HCT116 (cell line): Measurements from ENCODE around the gene RABEPK. TPM values are rescaled to one million over a fixed set of nuclear protein-coding genes. Genes with fewer than 3 reads are reported as not detected.

Experiments
- ATAC-seq: fragments of 200-7000 bp; cut with Tn5 transposase; 2 replicates; pipeline ENCODE4 v1.9.1; 2020; ENCODE audit warnings: mild to moderate bottlenecking, moderate library complexity
- BruUV-seq: library from RNA; stranded (reverse); fragments of 400-500 nt; replicated peaks from 2 replicates; lab custom pipeline; 2021; lab: Mats Ljungman, UMichigan
- CTCF ChIA-PET: fragments of 300-600 bp; sonication (Branson Sonifier 250); formaldehyde crosslinking; loops from one replicate; lab custom pipeline; 2021; ENCODE audit warnings: antibody characterized with exemption; lab: Charles Lee
- POLR2A ChIA-PET: fragments of 300-600, 350-600 bp; sonication (Branson Sonifier 250); formaldehyde crosslinking; loops from one replicate; lab custom pipeline; 2021; ENCODE audit warnings: antibody characterized with exemption; lab: Charles Lee
- RAD21 ChIA-PET, 2 experiments: fragments of 300-600 bp; sonication (Branson Sonifier 250); formaldehyde crosslinking; loops; one replicate each; lab custom pipeline; 2023; ENCODE audit warnings: low total read pairs in 2 of 2; ENCODE audit not compliant: uncharacterized antibody in 2 of 2, unreplicated experiment in 2 of 2, low non-redundant PET in 1 of 2; lab: Charles Lee
- DNase-seq: peaks from one replicate; pipeline ENCODE4 v3.0.0-alpha.2; 2010; ENCODE audit warnings: low read depth, low spot score
- H2AFZ ChIP-seq: fragments of 200-600 bp; shearing (Covaris generic), sonication (generic); 2 replicates; pipeline ENCODE4 v1.6.1; 2017; ENCODE audit warnings: low read depth, mixed run types, mixed read lengths, antibody characterized with exemption, low read length; ENCODE audit not compliant: poor library complexity, severe bottlenecking
- H3K27ac ChIP-seq: 2 replicates; pipeline ENCODE4 v1.5.1; 2012; ENCODE audit warnings: low read depth, low read length
- H3K27me3 ChIP-seq: fragments of 200-600 bp; sonication (generic); 2 replicates; pipeline ENCODE4 v1.6.1; 2016; ENCODE audit warnings: mixed run types, low read length, mixed read lengths; ENCODE audit not compliant: insufficient read depth
- H3K36me3 ChIP-seq, 2 experiments: fragments of 200-500 bp in 1 of 2; fragments of 200-600 bp in 1 of 2; sonication (Bioruptor generic) in 1 of 2; sonication (generic) in 1 of 2; 2 replicates each; pipeline versions ENCODE4 v1.5.1 to v1.6.1; 2014 to 2016; ENCODE audit warnings: low read length in 2 of 2, inconsistent platforms in 1 of 2, mixed read lengths in 1 of 2, mixed run types in 1 of 2; ENCODE audit not compliant: insufficient read depth in 2 of 2, control insufficient read depth in 1 of 2
- H3K4me1 ChIP-seq, 2 experiments: fragments of 200-600 bp in 1 of 2; sonication (generic) in 1 of 2; 2 replicates each; pipeline versions ENCODE4 v1.5.1 to v1.6.1; 2012 to 2017; ENCODE audit warnings: low read length in 2 of 2, inconsistent platforms in 1 of 2, mild to moderate bottlenecking in 1 of 2, mixed read lengths in 1 of 2, mixed run types in 1 of 2, moderate library complexity in 1 of 2; ENCODE audit not compliant: insufficient read depth in 2 of 2, control insufficient read depth in 1 of 2
- H3K4me2 ChIP-seq: fragments of 200-600 bp; sonication (generic); 2 replicates; pipeline ENCODE4 v1.6.1; 2017; ENCODE audit warnings: mixed run types, low read length, mixed read lengths
- H3K4me3 ChIP-seq, 2 experiments: fragments of 200-600 bp in 1 of 2; sonication (generic) in 1 of 2; replicated peaks in 1 of 2; 2 replicates each; pipeline ENCODE4 v1.5.1; 2011 to 2016; ENCODE audit warnings: low read length in 2 of 2, control low read depth in 1 of 2, low read depth in 1 of 2, mild to moderate bottlenecking in 1 of 2, mixed read lengths in 1 of 2, mixed run types in 1 of 2
- H3K79me2 ChIP-seq: fragments of 200-600 bp; sonication (generic); 2 replicates; pipeline ENCODE4 v1.6.1; 2017; ENCODE audit warnings: mild to moderate bottlenecking, mixed run types, low read length, moderate library complexity, mixed read lengths; ENCODE audit not compliant: insufficient read depth
- H3K9ac ChIP-seq: fragments of 200-600 bp; sonication (generic); 2 replicates; pipeline ENCODE4 v1.6.1; 2016; ENCODE audit warnings: low read length, mixed read lengths
- H3K9me2 ChIP-seq: fragments of 200-600 bp; sonication (generic), shearing (Covaris generic); 2 replicates; pipeline ENCODE4 v1.6.1; 2017; ENCODE audit warnings: mixed run types, mild to moderate bottlenecking, moderate library complexity; ENCODE audit not compliant: insufficient read depth
- H3K9me3 ChIP-seq, 2 experiments: fragments of 200-500 bp in 1 of 2; fragments of 200-600 bp in 1 of 2; sonication (Bioruptor generic) in 1 of 2; sonication (generic) in 1 of 2; 2 replicates each; pipeline ENCODE4 v1.6.1; 2014 to 2017; ENCODE audit warnings: low read length in 2 of 2, mixed read lengths in 2 of 2, inconsistent platforms in 1 of 2, low read depth in 1 of 2, mild to moderate bottlenecking in 1 of 2, mixed run types in 1 of 2, moderate library complexity in 1 of 2; ENCODE audit not compliant: control insufficient read depth in 1 of 2, insufficient read depth in 1 of 2
- H4K20me1 ChIP-seq: fragments of 200-600 bp; sonication (generic), shearing (Covaris generic); 2 replicates; pipeline ENCODE4 v1.6.1; 2017; ENCODE audit warnings: mixed run types, mild to moderate bottlenecking, moderate library complexity; ENCODE audit not compliant: insufficient read depth
- EGR1 ChIP-seq: IDR thresholded peaks from 2 replicates; pipeline ENCODE4 v1.6.1; 2012; ENCODE audit warnings: low read depth
- EZH2phosphoT487 ChIP-seq: fragments of 200-600 bp; IDR thresholded peaks from 2 replicates; pipeline ENCODE4 v1.6.1; 2018; ENCODE audit warnings: antibody characterized with exemption, borderline replicate concordance
- POLR2A ChIP-seq: IDR thresholded peaks from 2 replicates; pipeline ENCODE4 v1.7.0; 2011; ENCODE audit warnings: borderline replicate concordance; ENCODE audit not compliant: insufficient read depth, insufficient read length; ENCODE audit errors: extremely low read depth
- YY1 ChIP-seq: IDR thresholded peaks from 2 replicates; pipeline ENCODE4 v1.6.1; 2011; ENCODE audit warnings: low read length, low read depth, moderate library complexity, mild to moderate bottlenecking; ENCODE audit not compliant: insufficient replicate concordance; ENCODE audit errors: extremely low read depth
- ZFX ChIP-seq: fragments of 450-650 bp; IDR thresholded peaks from 2 replicates; pipeline ENCODE4 v1.6.1; 2017
- ZNF274 ChIP-seq: fragments of 200-500 bp; sonication (Bioruptor generic); IDR thresholded peaks from 2 replicates; pipeline ENCODE4 v1.6.1; 2014; ENCODE audit warnings: mild to moderate bottlenecking, low read depth, low read length, inconsistent platforms
- intact Hi-C: fragments of 100-400 bp; cut with micrococcal nuclease; formaldehyde crosslinking; loops from 2 replicates; pipeline ENCODE4 v1.10.0; 2022
- total RNA-seq: library from RNA; stranded (reverse); gene quantifications from one replicate; pipeline ENCODE4 v1.2.1, GENCODE V29; 2021; ENCODE audit not compliant: unreplicated experiment
- TF ChIP-seq, protein P1 (sequence below), 3 experiments: fragments of 200-600 bp in 1 of 3; sonication (generic) in 1 of 3; IDR thresholded peaks in 2 of 3; conservative IDR thresholded peaks in 1 of 3; 2 replicates each; pipeline ENCODE4 v1.5.1; 2012 to 2017; ENCODE audit warnings: low read depth in 2 of 3, low read length in 2 of 3, antibody characterized with exemption in 1 of 3, borderline replicate concordance in 1 of 3, control low read depth in 1 of 3, mild to moderate bottlenecking in 1 of 3, mixed read lengths in 1 of 3, mixed run types in 1 of 3, moderate library complexity in 1 of 3; ENCODE audit not compliant: insufficient read depth in 1 of 3

RABEPK gene
- total RNA-seq, 1 experiment from 2014 or later: 48.3 TPM

GRCh38 chr9:125183561-125183960 lies 16.8 kb upstream of the RABEPK start (continued):
- TF ChIP-seq EGR1: no peak
- no peak for TF ChIP-seq POLR2A
- no peak for TF ChIP-seq ZFX
- TF ChIP-seq EZH2phosphoT487: no peak
- TF ChIP-seq, all 23 proteins: peak for 0

DNA sequence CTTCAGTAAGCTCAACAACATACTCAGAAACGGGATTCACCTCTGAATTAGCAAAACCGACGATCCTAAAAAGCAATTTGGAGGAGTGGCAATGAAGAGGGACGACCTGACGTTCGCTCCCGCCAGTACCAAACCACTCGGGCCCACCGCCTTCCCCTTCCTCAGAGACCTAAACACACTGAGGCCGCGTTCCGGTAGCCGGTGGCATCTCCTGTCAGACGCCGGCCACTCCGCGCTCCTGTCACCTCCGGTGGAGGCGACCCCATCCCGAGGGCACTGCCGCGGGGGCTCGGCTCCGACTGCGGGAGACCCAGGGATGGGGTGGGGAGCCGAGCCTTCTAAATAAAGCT lies 11.4 kb upstream of the RABEPK start:
- ChIA-PET CTCF (no interaction called here), RAD21 (no interaction called here), POLR2A (no interaction called here)
- H3K9me2 ChIP-seq: no peaks in the 10 kb centered on the region
- DNase-seq: no peak
- peak overlapping the region; percentile 86 for H3K4me2 ChIP-seq
- H3K4me1 ChIP-seq: peaks cover 14 to 16% of the 10 kb centered on the region in 2 experiments
- TSS peak; percentile 76 for BruUV-seq
- peak; percentile 19 for ATAC-seq
- no peak overlapping the region for H2AFZ ChIP-seq
- H3K9me3 ChIP-seq: no peaks in the 10 kb centered on the region
- H3K36me3 ChIP-seq: no peaks in the 10 kb centered on the region
- peak overlapping the region; percentile 96 to 97 for H3K4me3 ChIP-seq
- H3K79me2 ChIP-seq: peaks cover 54% of the 10 kb centered on the region
- H3K27me3 ChIP-seq: no peaks in the 10 kb centered on the region
- H3K27ac ChIP-seq: peak overlapping the region; percentile 82
- intact Hi-C loops: no loop called here
- H4K20me1 ChIP-seq: no peaks in the 10 kb centered on the region; the same call in 1 of the 2 replicates
- TF ChIP-seq YY1: no peak
- TF ChIP-seq POLR2A: peak; percentile 3
- TF ChIP-seq, protein P1, sequence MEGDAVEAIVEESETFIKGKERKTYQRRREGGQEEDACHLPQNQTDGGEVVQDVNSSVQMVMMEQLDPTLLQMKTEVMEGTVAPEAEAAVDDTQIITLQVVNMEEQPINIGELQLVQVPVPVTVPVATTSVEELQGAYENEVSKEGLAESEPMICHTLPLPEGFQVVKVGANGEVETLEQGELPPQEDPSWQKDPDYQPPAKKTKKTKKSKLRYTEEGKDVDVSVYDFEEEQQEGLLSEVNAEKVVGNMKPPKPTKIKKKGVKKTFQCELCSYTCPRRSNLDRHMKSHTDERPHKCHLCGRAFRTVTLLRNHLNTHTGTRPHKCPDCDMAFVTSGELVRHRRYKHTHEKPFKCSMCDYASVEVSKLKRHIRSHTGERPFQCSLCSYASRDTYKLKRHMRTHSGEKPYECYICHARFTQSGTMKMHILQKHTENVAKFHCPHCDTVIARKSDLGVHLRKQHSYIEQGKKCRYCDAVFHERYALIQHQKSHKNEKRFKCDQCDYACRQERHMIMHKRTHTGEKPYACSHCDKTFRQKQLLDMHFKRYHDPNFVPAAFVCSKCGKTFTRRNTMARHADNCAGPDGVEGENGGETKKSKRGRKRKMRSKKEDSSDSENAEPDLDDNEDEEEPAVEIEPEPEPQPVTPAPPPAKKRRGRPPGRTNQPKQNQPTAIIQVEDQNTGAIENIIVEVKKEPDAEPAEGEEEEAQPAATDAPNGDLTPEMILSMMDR (IDR thresholded peaks at IDR 0.05 in 2 of 3, conservative IDR thresholded peaks at IDR 0.05 in 1 of 3; ENCODE audit: borderline replicate concordance in 1 of 3, insufficient read depth in 1 of 3, low read depth in 2 of 3, low read length in 2 of 3): no peak
- no peak for TF ChIP-seq ZNF274
- TF ChIP-seq, all 23 proteins: peak for 1
- H3K9ac ChIP-seq: peak overlapping the region; percentile 90
